ENCODE results near the gene PIEZO1. TPM values are rescaled to one million over a fixed set of nuclear protein-coding genes. Genes with fewer than 3 reads are reported as not detected.

The PIEZO1 gene
- total RNA-seq, 1 donor from 2014 or later: 164 TPM

DNA sequence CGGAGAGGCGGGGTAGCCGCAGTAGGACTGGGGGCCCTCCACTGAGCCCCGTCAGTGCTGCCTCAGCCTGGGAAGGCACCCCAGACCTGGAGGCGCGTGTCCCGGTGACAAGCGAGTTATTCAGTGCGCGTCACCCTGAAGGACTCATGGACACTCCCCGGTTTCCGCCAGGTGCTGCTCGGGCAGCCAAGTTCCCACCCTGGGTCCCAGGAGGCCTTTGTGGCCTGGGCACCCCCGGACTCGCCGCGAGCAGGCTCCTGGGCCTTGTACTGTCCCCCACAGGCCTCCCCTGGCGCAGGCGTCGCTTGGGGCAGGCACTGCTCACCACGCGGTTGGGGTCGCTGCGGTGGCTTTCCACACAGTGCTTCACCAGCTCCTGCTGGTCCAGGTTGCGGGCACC is 86.4 kb downstream of the PIEZO1 start:
- intact Hi-C loops (cut with DNase I): no loop called here
- Histone ChIP-seq H3K4me3 (no peak overlapping the region), H3K9me3 (no peaks in the 10 kb centered on the region), H3K27me3 (ENCODE audit: low read depth) (no peaks in the 10 kb centered on the region), H3K4me1 (peaks cover 52% of the 10 kb centered on the region), H3K36me3 (peaks cover 57% of the 10 kb centered on the region), H3K27ac (peak overlapping the region; percentile 89)
- TF ChIP-seq, protein P1, sequence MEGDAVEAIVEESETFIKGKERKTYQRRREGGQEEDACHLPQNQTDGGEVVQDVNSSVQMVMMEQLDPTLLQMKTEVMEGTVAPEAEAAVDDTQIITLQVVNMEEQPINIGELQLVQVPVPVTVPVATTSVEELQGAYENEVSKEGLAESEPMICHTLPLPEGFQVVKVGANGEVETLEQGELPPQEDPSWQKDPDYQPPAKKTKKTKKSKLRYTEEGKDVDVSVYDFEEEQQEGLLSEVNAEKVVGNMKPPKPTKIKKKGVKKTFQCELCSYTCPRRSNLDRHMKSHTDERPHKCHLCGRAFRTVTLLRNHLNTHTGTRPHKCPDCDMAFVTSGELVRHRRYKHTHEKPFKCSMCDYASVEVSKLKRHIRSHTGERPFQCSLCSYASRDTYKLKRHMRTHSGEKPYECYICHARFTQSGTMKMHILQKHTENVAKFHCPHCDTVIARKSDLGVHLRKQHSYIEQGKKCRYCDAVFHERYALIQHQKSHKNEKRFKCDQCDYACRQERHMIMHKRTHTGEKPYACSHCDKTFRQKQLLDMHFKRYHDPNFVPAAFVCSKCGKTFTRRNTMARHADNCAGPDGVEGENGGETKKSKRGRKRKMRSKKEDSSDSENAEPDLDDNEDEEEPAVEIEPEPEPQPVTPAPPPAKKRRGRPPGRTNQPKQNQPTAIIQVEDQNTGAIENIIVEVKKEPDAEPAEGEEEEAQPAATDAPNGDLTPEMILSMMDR (IDR thresholded peaks at IDR 0.05): no peak
- ATAC-seq (no peak), DNase-seq (no peak)

DNA sequence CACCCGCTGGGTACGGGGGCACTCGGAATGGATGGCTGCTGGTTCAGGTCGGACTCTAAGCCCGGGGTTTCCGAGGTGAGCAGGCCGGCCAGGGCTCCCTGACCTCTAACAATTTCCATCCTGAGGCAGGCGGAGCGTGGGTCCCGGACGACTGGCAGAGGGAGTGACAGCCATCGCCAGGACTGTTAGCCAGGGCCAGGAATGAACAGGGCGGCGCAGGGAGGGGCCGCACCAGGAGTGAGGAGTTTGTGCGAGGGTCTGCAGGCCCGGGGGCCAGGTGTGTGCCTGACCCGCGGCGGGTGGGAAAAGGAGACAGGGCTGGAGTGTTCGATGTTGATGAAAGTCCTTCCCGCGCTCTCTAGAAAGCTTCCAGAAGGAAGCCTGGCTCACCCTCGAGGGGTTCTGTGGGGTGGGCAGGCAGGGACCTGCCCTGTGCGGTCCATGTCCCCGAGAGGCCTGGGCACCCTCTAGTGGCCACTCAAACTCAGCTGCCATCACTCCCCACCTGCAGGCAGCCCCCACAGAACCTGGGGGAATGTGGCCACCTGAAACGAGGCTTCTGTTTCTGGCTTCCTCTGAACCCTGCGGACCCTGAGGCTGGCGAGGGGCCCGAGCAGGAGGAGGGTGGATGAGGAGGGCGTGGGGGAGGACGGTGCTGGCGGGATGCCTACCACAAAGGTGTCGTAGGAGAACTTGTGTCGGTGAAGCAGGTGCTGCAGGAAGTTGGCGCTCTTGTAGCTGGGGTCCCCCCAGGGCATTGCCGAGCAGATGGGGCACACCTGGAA is 87.0 kb downstream of the PIEZO1 start:
- H3K4me1 ChIP-seq: peaks cover 46% of the 10 kb centered on the region
- no peak for ATAC-seq
- TF ChIP-seq, protein P1 (IDR thresholded peaks at IDR 0.05): peak; percentile 23
- DNase-seq: no peak
- no peak overlapping the region for H3K27ac ChIP-seq
- H3K9me3 ChIP-seq: no peaks in the 10 kb centered on the region
- H3K36me3 ChIP-seq: peaks cover 57% of the 10 kb centered on the region
- no peak overlapping the region for H3K4me3 ChIP-seq
- intact Hi-C loops (cut with DNase I): no loop called here
- no peaks in the 10 kb centered on the region for H3K27me3 ChIP-seq (ENCODE audit: low read depth)

DNA sequence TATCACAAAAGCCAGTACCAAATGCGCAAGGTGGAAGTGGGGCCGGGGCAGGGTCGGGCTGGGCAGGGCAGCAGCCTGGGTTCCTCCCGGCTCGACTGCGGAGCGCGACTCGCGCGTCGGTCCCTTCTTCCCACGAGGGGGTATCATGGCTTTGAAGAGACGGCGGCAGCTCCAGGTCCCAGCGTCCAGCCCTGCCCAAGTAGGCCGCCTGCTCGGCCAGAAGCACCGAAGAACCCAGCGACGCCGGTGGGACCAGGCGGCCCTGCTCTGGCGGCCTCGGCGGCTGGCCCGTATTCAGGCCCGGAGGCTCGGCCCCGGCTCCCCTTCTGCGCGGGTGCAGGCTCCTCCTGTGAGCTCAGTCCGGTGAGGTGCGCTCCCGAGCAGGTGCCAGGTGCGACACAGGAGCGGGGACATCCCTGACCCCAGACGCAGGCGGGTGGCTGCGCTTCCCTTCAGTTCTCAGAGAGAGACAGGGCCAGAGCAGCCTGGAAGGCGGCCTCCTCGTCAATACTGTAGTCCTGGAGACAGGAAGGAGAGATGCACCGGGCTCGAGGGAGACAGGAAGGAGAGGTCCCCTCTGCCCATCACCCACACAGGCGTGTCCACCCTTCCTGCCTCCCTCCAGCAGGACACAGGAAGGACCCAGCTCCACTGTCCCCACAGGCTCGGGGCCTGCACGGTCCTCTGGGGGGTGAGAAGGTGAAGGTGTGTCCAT is 87.7 kb downstream of the PIEZO1 start:
- intact Hi-C loops (cut with DNase I): no loop called here
- TF ChIP-seq, protein P1 (IDR thresholded peaks at IDR 0.05): no peak
- H3K27me3 ChIP-seq (ENCODE audit: low read depth): no peaks in the 10 kb centered on the region
- H3K4me1 ChIP-seq: peaks cover 46% of the 10 kb centered on the region
- peak overlapping the region; percentile 24 for H3K27ac ChIP-seq
- H3K9me3 ChIP-seq: no peaks in the 10 kb centered on the region
- DNase-seq (no peak), ATAC-seq (no peak)
- no peak overlapping the region for H3K4me3 ChIP-seq
- H3K36me3 ChIP-seq: peaks cover 52% of the 10 kb centered on the region

DNA sequence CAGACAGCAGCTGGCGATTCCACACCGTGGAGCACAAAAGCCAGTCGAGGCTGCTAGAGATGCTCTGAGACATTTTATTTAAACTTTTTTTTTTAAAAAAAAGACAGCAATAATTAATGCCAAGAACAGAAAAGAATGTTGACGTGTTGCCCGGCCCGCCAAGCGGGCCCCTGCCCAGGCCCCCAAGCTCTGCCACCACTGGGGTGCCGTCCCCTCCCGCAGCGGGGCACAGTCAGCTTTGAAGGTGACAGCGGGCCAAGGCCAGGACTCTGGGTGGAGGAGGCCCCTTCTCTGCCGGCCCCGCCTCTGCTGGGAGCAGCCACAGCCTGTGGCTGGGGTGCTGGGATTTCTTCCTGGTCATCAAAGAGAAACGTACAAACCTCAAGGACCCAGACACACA is 88.6 kb downstream of the PIEZO1 start:
- Histone ChIP-seq H3K27ac (no peak overlapping the region), H3K27me3 (ENCODE audit: low read depth) (peaks cover 7% of the 10 kb centered on the region), H3K4me1 (peaks cover 46% of the 10 kb centered on the region), H3K9me3 (no peaks in the 10 kb centered on the region), H3K36me3 (peaks cover 52% of the 10 kb centered on the region), H3K4me3 (no peak overlapping the region)
- TF ChIP-seq, protein P1 (IDR thresholded peaks at IDR 0.05): no peak
- no peak for DNase-seq
- no peak for ATAC-seq
- intact Hi-C loops (cut with DNase I): no loop called here

DNA sequence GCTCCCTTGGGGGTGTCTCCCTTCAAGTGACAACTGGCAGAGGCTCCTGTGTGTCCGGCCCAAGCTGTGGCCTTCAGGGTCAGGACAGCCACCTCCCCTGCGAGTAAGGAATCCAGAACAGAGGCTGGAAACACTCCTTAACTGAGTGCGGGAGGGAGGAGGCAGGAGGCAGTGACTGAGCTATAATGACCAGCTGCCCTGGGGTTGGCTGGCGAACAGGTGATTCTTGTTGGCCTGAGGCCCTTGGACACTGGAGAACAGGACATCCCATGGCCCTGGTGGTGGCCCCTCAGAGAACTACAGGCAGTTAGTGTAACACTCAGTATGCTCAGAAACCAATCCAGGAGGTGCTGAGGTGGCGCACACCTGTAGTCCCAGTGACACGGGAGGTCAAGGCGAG is 89.3 kb downstream of the PIEZO1 start:
- TF ChIP-seq, protein P1 (IDR thresholded peaks at IDR 0.05): no peak
- ATAC-seq (no peak), DNase-seq (no peak)
- Histone ChIP-seq H3K36me3 (peaks cover 52% of the 10 kb centered on the region), H3K4me1 (peaks cover 46% of the 10 kb centered on the region), H3K27ac (no peak overlapping the region), H3K4me3 (no peak overlapping the region), H3K9me3 (no peaks in the 10 kb centered on the region), H3K27me3 (ENCODE audit: low read depth) (peaks cover 14% of the 10 kb centered on the region)
- intact Hi-C loops (cut with DNase I): no loop called here

Data from lower lobe of right lung (tissue), 2 donors.